NCI-H774 (cell line): ENCODE data around the gene TMEM247.

Experiments used
- DNase-seq: peaks from one replicate; lab custom pipeline; 2025; lab: John Stamatoyannopoulos, UW

The TMEM247 gene

GRCh38 chr2:46479265-46479664 lies at the start of gene TMEM247:
Gene TMEM247, plus strand, starts transcription at chr2:46479565.
- DNase-seq = no peak

- no peak for DNase-seq
Measured at GRCh38 chr2:46430413-46430812, 49.0 kb upstream of the TMEM247 start.

GRCh38 chr2:46430992-46431391 lies 48.4 kb upstream of the TMEM247 start:
- DNase-seq = no peak

GRCh38 chr2:46431481-46432235 lies 47.7 kb upstream of the TMEM247 start:
- no peak for DNase-seq

- DNase-seq = no peak
Measured at GRCh38 chr2:46434851-46435273, 44.5 kb upstream of the TMEM247 start.

GRCh38 chr2:46435353-46435752 lies 44.0 kb upstream of the TMEM247 start:
- DNase-seq = no peak

GRCh38 chr2:46435796-46436360 lies 43.5 kb upstream of the TMEM247 start:
- no peak for DNase-seq

GRCh38 chr2:46436800-46437199 lies 42.6 kb upstream of the TMEM247 start:
- DNase-seq = no peak

- DNase-seq = no peak
Measured at GRCh38 chr2:46438102-46438501, 41.3 kb upstream of the TMEM247 start.

- DNase-seq = no peak
Measured at GRCh38 chr2:46438794-46439193, 40.6 kb upstream of the TMEM247 start.

GRCh38 chr2:46439582-46439981 lies 39.8 kb upstream of the TMEM247 start:
- no peak for DNase-seq

- no peak for DNase-seq
Measured at GRCh38 chr2:46441838-46442712, 37.3 kb upstream of the TMEM247 start.

GRCh38 chr2:46444732-46445131 lies 34.6 kb upstream of the TMEM247 start:
- no peak for DNase-seq

- DNase-seq = no peak
Measured at GRCh38 chr2:46445556-46445955, 33.8 kb upstream of the TMEM247 start.

- no peak for DNase-seq
Measured at GRCh38 chr2:46446871-46447568, 32.3 kb upstream of the TMEM247 start.

- no peak for DNase-seq
Measured at GRCh38 chr2:46447649-46448048, 31.7 kb upstream of the TMEM247 start.

- DNase-seq = no peak
Measured at GRCh38 chr2:46448111-46448510, 31.3 kb upstream of the TMEM247 start.

GRCh38 chr2:46448641-46449040 lies 30.7 kb upstream of the TMEM247 start:
- no peak for DNase-seq

GRCh38 chr2:46449700-46450099 lies 29.7 kb upstream of the TMEM247 start:
- DNase-seq = no peak

- no peak for DNase-seq
Measured at GRCh38 chr2:46451131-46451711, 28.1 kb upstream of the TMEM247 start.

- DNase-seq = no peak
Measured at GRCh38 chr2:46456789-46457188, 22.6 kb upstream of the TMEM247 start.
